ENCODE results near the gene VPS33B.
A peak's percentile ranks its signal among the peaks of the same experiment; 100 is the strongest.

Gene VPS33B

GRCh38 chr15:91022075-91022831 is at the start of gene VPS33B:
TSS of gene VPS33B (minus strand) at chr15:91022594. CDS start at chr15:91022249, 345 bp downstream.
- TF ChIP-seq ZFX (IDR thresholded peaks at IDR 0.05; ENCODE audit: borderline replicate concordance) (no peak), CTCF (IDR thresholded peaks at IDR 0.05) (no peak)
- peak within 1 kb of the TSS; percentile 54 for H3K27ac ChIP-seq

GRCh38 chr15:91072161-91072560 is 49.8 kb upstream of the VPS33B start:
- TF ChIP-seq ZFX (IDR thresholded peaks at IDR 0.05; ENCODE audit: borderline replicate concordance) (no peak), CTCF (IDR thresholded peaks at IDR 0.05) (no peak)
- H3K27ac ChIP-seq: no peak overlapping the region

GRCh38 chr15:91070872-91071271 is 48.5 kb upstream of the VPS33B start:
- H3K27ac ChIP-seq: no peak overlapping the region
- TF ChIP-seq ZFX (IDR thresholded peaks at IDR 0.05; ENCODE audit: borderline replicate concordance) (no peak), CTCF (IDR thresholded peaks at IDR 0.05) (no peak)

DNA sequence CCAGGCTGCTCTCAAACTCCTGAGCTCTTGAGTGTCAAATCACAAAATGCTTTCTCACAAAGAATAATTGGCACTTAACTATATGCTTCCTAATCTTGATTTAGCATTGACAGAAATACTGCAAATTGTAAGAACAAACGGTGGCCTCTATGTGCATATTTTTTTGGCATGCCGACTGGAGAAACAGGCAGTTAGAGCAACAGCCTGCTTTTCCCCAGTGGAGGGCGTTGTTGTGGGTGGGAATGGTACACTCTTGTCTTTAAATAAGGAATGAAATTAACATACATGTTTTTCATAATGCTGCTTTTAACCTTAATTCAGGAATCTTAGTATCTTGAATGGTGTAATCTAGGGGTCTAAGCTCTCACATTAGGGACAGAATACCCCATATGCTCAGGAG is 46.6 kb upstream of the VPS33B start:
- no peak overlapping the region for H3K27ac ChIP-seq
- TF ChIP-seq ZFX (IDR thresholded peaks at IDR 0.05; ENCODE audit: borderline replicate concordance): no peak
- peak; percentile 2; the same call in 1 of the 2 replicates for TF ChIP-seq CTCF (IDR thresholded peaks at IDR 0.05)

DNA sequence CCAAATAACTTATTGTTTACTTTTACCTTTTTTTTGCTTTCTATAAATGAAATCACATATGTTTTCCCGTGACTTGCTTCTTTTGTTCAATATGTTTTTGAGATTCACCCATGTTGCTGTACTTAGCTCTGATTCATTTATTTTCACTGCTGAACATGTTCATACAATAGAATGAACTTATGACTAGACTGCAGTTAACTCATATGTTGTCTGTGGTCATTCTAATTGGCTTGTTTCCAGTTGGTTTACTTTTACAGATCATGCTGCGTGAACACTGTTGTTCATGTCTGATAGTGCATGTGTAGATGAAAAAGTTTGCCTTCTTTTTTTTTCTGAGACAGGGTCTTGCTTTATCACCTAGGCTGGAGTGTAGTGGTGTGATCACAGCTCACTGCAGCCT is 46.0 kb upstream of the VPS33B start:
- no peak overlapping the region for H3K27ac ChIP-seq
- TF ChIP-seq CTCF (IDR thresholded peaks at IDR 0.05): no peak
- TF ChIP-seq ZFX (IDR thresholded peaks at IDR 0.05; ENCODE audit: borderline replicate concordance): no peak

GRCh38 chr15:91067036-91067435 is 44.6 kb upstream of the VPS33B start:
- no peak overlapping the region for H3K27ac ChIP-seq
- no peak for TF ChIP-seq CTCF (IDR thresholded peaks at IDR 0.05)
- no peak for TF ChIP-seq ZFX (IDR thresholded peaks at IDR 0.05; ENCODE audit: borderline replicate concordance)

- TF ChIP-seq CTCF (IDR thresholded peaks at IDR 0.05) (no peak), ZFX (IDR thresholded peaks at IDR 0.05; ENCODE audit: borderline replicate concordance) (no peak)
- H3K27ac ChIP-seq: no peak overlapping the region
Measured at GRCh38 chr15:91065505-91065904, 43.1 kb upstream of the VPS33B start.

Data from 22Rv1 (cell line).